ENCODE results near the gene YY1.
"Not testable (repeated sequence)": the region's sequence is repeated elsewhere in the genome, so short reads cannot be mapped to it uniquely, and the experiment has no call there.

Gene YY1

GRCh38 chr14:100224229-100224866 is 14.6 kb upstream of the YY1 start:
- no peak overlapping the region for H3K4me3 ChIP-seq (ENCODE audit: low read depth, low read length)
- no peak for DNase-seq (ENCODE audit: low read depth)
- TF ChIP-seq MAX (IDR thresholded peaks at IDR 0.05; ENCODE audit: low read depth, low read length): no peak
- TF ChIP-seq POLR2A (IDR thresholded peaks at IDR 0.05; ENCODE audit: extremely low read depth, insufficient read length): no peak
- no peak for TF ChIP-seq CTCF (IDR thresholded peaks at IDR 0.05; ENCODE audit: low read depth, low read length)
- no peak for TF ChIP-seq MYC (IDR thresholded peaks at IDR 0.05; ENCODE audit: low read depth, low read length)

GRCh38 chr14:100225169-100225568 is 13.8 kb upstream of the YY1 start:
- no peak for TF ChIP-seq CTCF (IDR thresholded peaks at IDR 0.05; ENCODE audit: low read depth, low read length)
- no peak for TF ChIP-seq POLR2A (IDR thresholded peaks at IDR 0.05; ENCODE audit: extremely low read depth, insufficient read length)
- no peak for TF ChIP-seq MAX (IDR thresholded peaks at IDR 0.05; ENCODE audit: low read depth, low read length)
- no peak for DNase-seq (ENCODE audit: low read depth)
- no peak overlapping the region for H3K4me3 ChIP-seq (ENCODE audit: low read depth, low read length)

GRCh38 chr14:100230361-100230760 is 8.6 kb upstream of the YY1 start:
- no peak for DNase-seq (ENCODE audit: low read depth)
- H3K4me3 ChIP-seq (ENCODE audit: low read depth, low read length): no peak overlapping the region
- no peak for TF ChIP-seq MAX (IDR thresholded peaks at IDR 0.05; ENCODE audit: low read depth, low read length)
- no peak for TF ChIP-seq MYC (IDR thresholded peaks at IDR 0.05; ENCODE audit: low read depth, low read length)
- no peak for TF ChIP-seq POLR2A (IDR thresholded peaks at IDR 0.05; ENCODE audit: extremely low read depth, insufficient read length)
- no peak for TF ChIP-seq CTCF (IDR thresholded peaks at IDR 0.05; ENCODE audit: low read depth, low read length)

GRCh38 chr14:100234511-100234910 is 4.4 kb upstream of the YY1 start:
- TF ChIP-seq MAX (IDR thresholded peaks at IDR 0.05; ENCODE audit: low read depth, low read length) (no peak), MYC (IDR thresholded peaks at IDR 0.05; ENCODE audit: low read depth, low read length) (no peak), POLR2A (IDR thresholded peaks at IDR 0.05; ENCODE audit: extremely low read depth, insufficient read length) (no peak), CTCF (IDR thresholded peaks at IDR 0.05; ENCODE audit: low read depth, low read length) (no peak)
- DNase-seq (ENCODE audit: low read depth): no peak
- no peak overlapping the region for H3K4me3 ChIP-seq (ENCODE audit: low read depth, low read length)

- DNase-seq (ENCODE audit: low read depth): not testable (repeated sequence)
- peak overlapping the region; percentile 88 for H3K4me3 ChIP-seq (ENCODE audit: low read depth, low read length)
These were observed 2.6 kb upstream of the YY1 start for GRCh38 chr14:100236271-100236818.

GRCh38 chr14:100236881-100237280 is 2.1 kb upstream of the YY1 start:
- peak overlapping the region; percentile 88 for H3K4me3 ChIP-seq (ENCODE audit: low read depth, low read length)
- TF ChIP-seq CTCF (IDR thresholded peaks at IDR 0.05; ENCODE audit: low read depth, low read length): no peak
- TF ChIP-seq MAX (IDR thresholded peaks at IDR 0.05; ENCODE audit: low read depth, low read length): no peak
- TF ChIP-seq MYC (IDR thresholded peaks at IDR 0.05; ENCODE audit: low read depth, low read length): no peak
- no peak for TF ChIP-seq POLR2A (IDR thresholded peaks at IDR 0.05; ENCODE audit: extremely low read depth, insufficient read length)
- no peak for DNase-seq (ENCODE audit: low read depth)
